Keratinocyte (primary cell): Measurements from ENCODE around the gene DEGS1. TPM values are rescaled to one million over a fixed set of nuclear protein-coding genes. Genes with fewer than 3 reads are reported as not detected.

ENCODE experiments used
- DNase-seq: peaks from one replicate; pipeline ENCODE4 v3.0.0-alpha.2; 2011; ENCODE audit warnings: low read depth, missing footprints, low spot score
- FAIRE-seq: peaks from 2 replicates; lab custom pipeline; 2011; peaks lifted over from hg19 to GRCh38; lab: Jason Lieb, UNC
- H2AFZ ChIP-seq: 2 replicates; pipeline ENCODE4 v1.6.0; 2012; ENCODE audit warnings: low read length, control low read depth, inconsistent platforms; ENCODE audit not compliant: control insufficient read depth
- H3K27ac ChIP-seq: 2 replicates; pipeline ENCODE4 v1.5.1; 2011; ENCODE audit warnings: low read length; ENCODE audit not compliant: control insufficient read depth, insufficient read depth
- H3K27me3 ChIP-seq: 3 replicates; pipeline ENCODE4 v1.6.0; 2011; ENCODE audit warnings: low read length; ENCODE audit not compliant: control insufficient read depth, insufficient read depth; ENCODE audit errors: extremely low read depth
- H3K36me3 ChIP-seq, 2 experiments: 2 replicates in 1 of 2; 3 replicates in 1 of 2; pipeline ENCODE4 v1.5.1; 2011; ENCODE audit warnings: low read length in 2 of 2, mild to moderate bottlenecking in 1 of 2; ENCODE audit not compliant: control insufficient read depth in 2 of 2, insufficient read depth in 2 of 2; ENCODE audit errors: extremely low read depth in 1 of 2
- H3K4me1 ChIP-seq: 3 replicates; pipeline ENCODE4 v1.5.1; 2011; ENCODE audit warnings: low read length; ENCODE audit not compliant: control insufficient read depth, insufficient read depth; ENCODE audit errors: extremely low read depth
- H3K4me2 ChIP-seq: 3 replicates; pipeline ENCODE4 v1.6.0; 2011; ENCODE audit warnings: low read depth, low read length; ENCODE audit not compliant: control insufficient read depth, insufficient read depth; ENCODE audit errors: extremely low read depth
- H3K4me3 ChIP-seq, 3 experiments: fragments of 200-600 bp in 1 of 3; sonication (generic) in 1 of 3; 2 replicates in 2 of 3; 3 replicates in 1 of 3; pipeline ENCODE4 v1.5.1; 2011 to 2016; ENCODE audit warnings: low read length in 3 of 3, mild to moderate bottlenecking in 3 of 3, control low read depth in 2 of 3, inconsistent platforms in 1 of 3, low read depth in 1 of 3, mixed read lengths in 1 of 3, mixed run types in 1 of 3, moderate library complexity in 1 of 3; ENCODE audit not compliant: control insufficient read depth in 2 of 3, insufficient read depth in 2 of 3; ENCODE audit errors: extremely low read depth in 1 of 3
- H3K79me2 ChIP-seq: 2 replicates; pipeline ENCODE4 v1.6.0; 2012; ENCODE audit warnings: low read length; ENCODE audit not compliant: control insufficient read depth, insufficient read depth
- H3K9ac ChIP-seq: 3 replicates; pipeline ENCODE4 v1.6.0; 2011; ENCODE audit warnings: low read length; ENCODE audit not compliant: control insufficient read depth, insufficient read depth; ENCODE audit errors: extremely low read depth
- H3K9me1 ChIP-seq: 3 replicates; pipeline ENCODE4 v1.6.0; 2011; ENCODE audit warnings: low read length; ENCODE audit not compliant: control insufficient read depth, insufficient read depth; ENCODE audit errors: extremely low read depth
- H3K9me3 ChIP-seq: 2 replicates; pipeline ENCODE4 v1.5.1; 2012; ENCODE audit warnings: low read depth, low read length; ENCODE audit not compliant: control insufficient read depth
- H4K20me1 ChIP-seq: 3 replicates; pipeline ENCODE4 v1.6.0; 2011; ENCODE audit warnings: low read length; ENCODE audit not compliant: control insufficient read depth, insufficient read depth; ENCODE audit errors: extremely low read depth
- CTCF ChIP-seq, 3 experiments: IDR thresholded peaks in 1 of 3; conservative IDR thresholded peaks in 1 of 3; optimal IDR thresholded peaks in 1 of 3; 2 replicates in 2 of 3; 3 replicates in 1 of 3; pipeline versions ENCODE3 to v1.5.1; 2011; ENCODE audit warnings: low read length in 3 of 3, mild to moderate bottlenecking in 3 of 3, moderate library complexity in 2 of 3, control low read depth in 1 of 3, inconsistent platforms in 1 of 3; ENCODE audit not compliant: insufficient read depth in 2 of 3; ENCODE audit errors: extremely low read depth in 1 of 3
- EZH2 ChIP-seq: IDR thresholded peaks from one replicate; pipeline ENCODE4 v1.6.1; 2012; ENCODE audit warnings: inconsistent platforms, mild to moderate bottlenecking, low read length, moderate library complexity
- dilution Hi-C: fragments of 300-500 bp; cut with MboI; formaldehyde crosslinking; loops from one replicate; pipeline ENCODE4 v1.7.0; 2020; ENCODE audit warnings: low sequenced_read_pairs; ENCODE audit not compliant: extremely low pct_ligation_motif_present
- polyA plus RNA-seq, 5 experiments: library from polyadenylated mRNA; depleted of rRNA in 3 of 5; stranded (reverse) in 3 of 5; stranded (forward) in 1 of 5; unstranded in 1 of 5; fragments of >200 nt; gene quantifications; 1 replicate in 1 of 5; 2 replicates in 3 of 5; 3 replicates in 1 of 5; pipeline versions ENCODE4 v1.2.1 to v1.2.3, GENCODE V29; 2011 to 2012; ENCODE audit warnings: missing spikeins in 2 of 5, low read depth in 1 of 5, low replicate concordance in 1 of 5

The DEGS1 gene
- polyA plus RNA-seq, 1 donor (not counting 4 experiments of a cell fraction or from before 2014, with no cell fraction given): 314 TPM

- Histone ChIP-seq H3K9ac (no peak overlapping the region), H3K27ac (no peak overlapping the region), H3K4me2 (no peak overlapping the region), H4K20me1 (no peaks in the 10 kb centered on the region), H3K4me1 (peaks cover 4% of the 10 kb centered on the region), H2AFZ (no peak overlapping the region), H3K36me3 (peaks cover 1 to 4% of the 10 kb centered on the region in 2 experiments), H3K79me2 (no peaks in the 10 kb centered on the region), H3K9me3 (no peaks in the 10 kb centered on the region), H3K27me3 (no peaks in the 10 kb centered on the region), H3K9me1 (no peaks in the 10 kb centered on the region), H3K4me3 (no peak overlapping the region)
- dilution Hi-C loops: no loop called here
- FAIRE-seq: no peak
- no peak for DNase-seq
- TF ChIP-seq CTCF (optimal IDR thresholded peaks at IDR 0.05 in 1 of 3, IDR thresholded peaks at IDR 0.05 in 1 of 3, conservative IDR thresholded peaks at IDR 0.05 in 1 of 3; ENCODE audit: extremely low read depth in 1 of 3, insufficient read depth in 2 of 3, low read length in 3 of 3) (no peak), EZH2 (no peak)
Measured at GRCh38 chr1:224151117-224151516, 31.9 kb upstream of the DEGS1 start.

- Histone ChIP-seq H3K36me3 (peaks cover 13 to 21% of the 10 kb centered on the region in 2 experiments), H2AFZ (no peak overlapping the region), H3K9ac (no peak overlapping the region)
Measured at GRCh38 chr1:224157316-224157715, 25.7 kb upstream of the DEGS1 start.

More at GRCh38 chr1:224157316-224157715, 25.7 kb upstream of the DEGS1 start:
- Histone ChIP-seq H3K9me1 (no peaks in the 10 kb centered on the region), H3K4me3 (no peak overlapping the region), H3K4me2 (no peak overlapping the region), H3K4me1 (no peaks in the 10 kb centered on the region), H3K27me3 (no peaks in the 10 kb centered on the region), H3K79me2 (no peaks in the 10 kb centered on the region), H3K27ac (no peak overlapping the region), H4K20me1 (no peaks in the 10 kb centered on the region), H3K9me3 (no peaks in the 10 kb centered on the region)
- dilution Hi-C loops: no loop called here
- no peak for TF ChIP-seq CTCF (optimal IDR thresholded peaks at IDR 0.05 in 1 of 3, IDR thresholded peaks at IDR 0.05 in 1 of 3, conservative IDR thresholded peaks at IDR 0.05 in 1 of 3; ENCODE audit: extremely low read depth in 1 of 3, insufficient read depth in 2 of 3, low read length in 3 of 3)
- no peak for TF ChIP-seq EZH2
- no peak for FAIRE-seq
- no peak for DNase-seq
